ENCODE results near the gene RAC3.

- no peak for TF ChIP-seq CTCF (conservative IDR thresholded peaks at IDR 0.05; ENCODE audit: low read depth, low read length)
- TF ChIP-seq EZH2 (IDR thresholded peaks at IDR 0.05; ENCODE audit: borderline replicate concordance, low read depth, low read length, poor library complexity, severe bottlenecking) = no peak
Measured at GRCh38 chr17:82007228-82007494, 24.3 kb upstream of the RAC3 start.
